DMS114 treated with DMSO at 0.1 percent for 48 hours (cell line): Measurements from ENCODE around the gene SLC44A4.
"Not testable (repeated sequence)": the region's sequence is repeated elsewhere in the genome, so short reads cannot be mapped to it uniquely, and the experiment has no call there.

ENCODE experiments used
- DNase-seq: peaks from one replicate; lab custom pipeline; 2025; ENCODE audit not compliant: unreplicated experiment; lab: John Stamatoyannopoulos, UW

The SLC44A4 gene

GRCh38 chr6:31830886-31831335, 47.9 kb downstream of the SLC44A4 start:
- DNase-seq, result no peak

GRCh38 chr6:31829633-31830283, 49.0 kb downstream of the SLC44A4 start:
- peak; percentile 71 for DNase-seq

GRCh38 chr6:31827286-31828079, 51.3 kb downstream of the SLC44A4 start, which contains the start of gene HSPA1B:
TSS of gene HSPA1B (plus strand) at chr6:31827738. CDS start at chr6:31827951, 213 bp downstream.
- peak; percentile 89 for DNase-seq

GRCh38 chr6:31826793-31827285, 52.0 kb downstream of the SLC44A4 start:
- DNase-seq, result no peak

GRCh38 chr6:31825553-31825952, 53.2 kb downstream of the SLC44A4 start:
- no peak for DNase-seq

GRCh38 chr6:31823592-31824196, 55.1 kb downstream of the SLC44A4 start:
- not testable (repeated sequence) for DNase-seq

- peak; percentile 65 for DNase-seq
Measured at GRCh38 chr6:31822036-31822821, 56.6 kb downstream of the SLC44A4 start.

GRCh38 chr6:31821301-31822035, 57.3 kb downstream of the SLC44A4 start:
- peak; percentile 65 for DNase-seq

- DNase-seq, result not testable (repeated sequence)
Measured at GRCh38 chr6:31820399-31820798, 58.4 kb downstream of the SLC44A4 start.

GRCh38 chr6:31819871-31820299, 58.9 kb downstream of the SLC44A4 start:
- no peak for DNase-seq

- DNase-seq, result not testable (repeated sequence)
Measured at GRCh38 chr6:31817929-31818511, 60.8 kb downstream of the SLC44A4 start.

- DNase-seq, result not testable (repeated sequence)
Measured at GRCh38 chr6:31817133-31817928, 61.5 kb downstream of the SLC44A4 start.

- DNase-seq, result peak; percentile 97
Measured at GRCh38 chr6:31815025-31815838, 63.6 kb downstream of the SLC44A4 start, which contains the start of the genes HSPA1A and HSPA1L. TSS of gene HSPA1A (plus strand) at chr6:31815543. CDS start at chr6:31815757, 214 bp downstream. TSS of gene HSPA1L (minus strand) at chr6:31815283. CDS start at chr6:31811972, 3,311 bp downstream.

GRCh38 chr6:31814677-31815024, 64.1 kb downstream of the SLC44A4 start:
- DNase-seq, result peak; percentile 98

- DNase-seq, result no peak
Measured at GRCh38 chr6:31813465-31813849, 65.3 kb downstream of the SLC44A4 start.
